ENCODE data around the gene ZNF200.
"Not testable (repeated sequence)": the region's sequence is repeated elsewhere in the genome, so short reads cannot be mapped to it uniquely, and the experiment has no call there.

Gene ZNF200
- total RNA-seq, result 3.4 to 32.1 (median 21.4) reads per million in 9 experiments

DNA sequence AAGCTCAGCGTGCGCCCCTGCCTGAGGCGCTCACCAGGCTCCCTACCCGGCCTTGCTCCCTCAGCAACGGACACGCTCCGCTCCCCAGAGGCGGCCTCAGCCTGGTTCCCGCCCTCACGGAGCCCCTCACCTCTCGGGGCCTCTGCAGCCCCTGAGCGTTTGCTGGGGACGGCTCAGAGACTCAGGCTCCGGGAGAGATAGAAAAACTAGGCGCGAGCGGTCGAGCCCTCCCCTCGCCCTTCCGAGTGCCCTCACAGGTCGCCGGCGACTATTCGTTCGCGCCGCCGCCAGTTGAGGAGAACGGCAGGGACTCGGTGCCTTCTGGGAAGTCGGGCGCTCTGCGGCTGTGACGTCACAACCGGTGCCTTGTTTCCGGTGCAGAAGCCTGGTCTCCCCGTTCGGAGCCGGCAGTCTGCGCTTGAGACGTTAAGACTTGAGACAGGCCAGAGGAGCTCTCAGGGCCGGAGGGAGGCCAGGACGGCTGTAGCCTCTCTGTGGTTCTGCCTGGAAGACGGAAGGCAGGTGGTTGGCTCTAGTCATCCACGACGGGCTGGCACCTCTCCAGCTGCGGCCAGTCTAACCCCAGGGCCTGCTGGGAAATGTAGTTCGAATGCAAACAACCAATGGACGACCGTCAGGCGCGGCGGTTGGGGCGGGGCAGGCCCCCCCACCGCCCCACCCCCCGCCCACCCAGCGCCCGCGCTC is at the start of gene ZNF200:
ZNF200 (minus strand) TSS at position 302 of the 705 bp plus-strand sequence. CDS start 1,403 bp downstream, outside the sequence.
- H3K36me3 Mint-ChIP-seq (ENCODE audit: insufficient read depth), result peaks cover 43% of the 10 kb centered on the region
- ATAC-seq (replicated peaks), result peak; percentile 94
- H3K9me3 Mint-ChIP-seq, result peaks cover 0 to 10% of the 10 kb centered on the region in 2 donors
- peak within 1 kb of the TSS; percentile 94 to 97 for H3K4me3 Mint-ChIP-seq
- H3K4me1 Mint-ChIP-seq (ENCODE audit: low read depth in 2 of 2), result peaks cover 22 to 23% of the 10 kb centered on the region in 2 donors
- DNase-seq, result peak; percentile 90 to 91 (median 90)
- peak within 1 kb of the TSS; percentile 92 to 98 for H3K27ac Mint-ChIP-seq
- H3K27me3 Mint-ChIP-seq, result peaks cover 0 to 4% of the 10 kb centered on the region in 2 donors

DNA sequence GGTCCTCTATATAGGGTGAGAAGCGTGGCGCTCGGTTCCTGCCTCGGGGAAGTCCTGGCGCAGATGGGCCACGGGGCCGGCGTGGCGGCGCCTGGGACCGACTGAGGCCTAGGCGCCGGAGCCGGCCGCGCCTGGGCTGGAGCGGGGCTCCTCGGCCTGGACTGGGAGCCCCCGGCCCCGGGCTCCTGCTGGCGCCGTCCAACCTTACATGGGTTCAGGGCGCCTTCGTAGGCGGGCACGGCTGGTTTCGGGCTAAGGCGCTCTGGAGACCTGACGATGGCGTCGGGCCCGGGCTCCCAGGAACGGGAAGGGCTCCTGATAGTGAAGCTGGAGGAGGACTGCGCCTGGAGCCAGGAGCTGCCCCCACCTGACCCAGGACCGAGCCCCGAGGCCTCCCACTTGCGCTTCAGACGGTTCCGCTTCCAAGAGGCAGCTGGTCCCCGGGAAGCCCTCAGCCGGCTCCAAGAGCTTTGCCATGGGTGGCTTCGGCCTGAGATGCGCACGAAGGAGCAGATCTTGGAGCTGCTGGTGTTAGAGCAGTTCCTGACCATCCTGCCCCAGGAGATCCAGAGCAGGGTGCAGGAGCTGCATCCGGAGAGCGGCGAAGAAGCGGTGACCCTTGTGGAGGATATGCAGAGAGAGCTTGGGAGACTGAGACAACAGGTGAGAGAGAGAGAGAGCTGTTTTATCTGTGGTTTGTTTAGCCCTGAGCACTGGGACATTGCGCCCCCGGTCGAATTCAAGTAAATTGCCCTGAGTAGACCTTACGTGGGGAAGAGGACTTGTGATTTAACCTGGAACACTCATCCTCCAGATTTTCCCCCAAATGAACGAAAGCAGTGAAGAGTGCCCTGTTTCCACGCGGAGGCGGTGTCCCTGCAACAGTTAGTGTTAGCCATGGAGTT is 48.8 kb upstream of the ZNF200 start:
- peak overlapping the region; percentile 91 to 94 for H3K27ac Mint-ChIP-seq
- no peaks in the 10 kb centered on the region for H3K9me3 Mint-ChIP-seq
- H3K4me3 Mint-ChIP-seq, result peak overlapping the region; percentile 86 to 89
- ATAC-seq (replicated peaks) (no peak), DNase-seq (no peak)
- H3K36me3 Mint-ChIP-seq (ENCODE audit: insufficient read depth), result peaks cover 38% of the 10 kb centered on the region
- no peaks in the 10 kb centered on the region for H3K27me3 Mint-ChIP-seq
- peaks cover 21 to 31% of the 10 kb centered on the region in 2 donors for H3K4me1 Mint-ChIP-seq (ENCODE audit: low read depth in 2 of 2)

- H3K4me3 Mint-ChIP-seq, result peak within 1 kb of the TSS; percentile 86 to 89
- ATAC-seq (replicated peaks), result peak; percentile 84
Measured at GRCh38 chr16:3282730-3283542, 48.0 kb upstream of the ZNF200 start, which contains the start of gene ZNF263. Gene ZNF263, plus strand, starts transcription at chr16:3283491. Its CDS starts 328 bp downstream, at chr16:3283819.

DNA sequence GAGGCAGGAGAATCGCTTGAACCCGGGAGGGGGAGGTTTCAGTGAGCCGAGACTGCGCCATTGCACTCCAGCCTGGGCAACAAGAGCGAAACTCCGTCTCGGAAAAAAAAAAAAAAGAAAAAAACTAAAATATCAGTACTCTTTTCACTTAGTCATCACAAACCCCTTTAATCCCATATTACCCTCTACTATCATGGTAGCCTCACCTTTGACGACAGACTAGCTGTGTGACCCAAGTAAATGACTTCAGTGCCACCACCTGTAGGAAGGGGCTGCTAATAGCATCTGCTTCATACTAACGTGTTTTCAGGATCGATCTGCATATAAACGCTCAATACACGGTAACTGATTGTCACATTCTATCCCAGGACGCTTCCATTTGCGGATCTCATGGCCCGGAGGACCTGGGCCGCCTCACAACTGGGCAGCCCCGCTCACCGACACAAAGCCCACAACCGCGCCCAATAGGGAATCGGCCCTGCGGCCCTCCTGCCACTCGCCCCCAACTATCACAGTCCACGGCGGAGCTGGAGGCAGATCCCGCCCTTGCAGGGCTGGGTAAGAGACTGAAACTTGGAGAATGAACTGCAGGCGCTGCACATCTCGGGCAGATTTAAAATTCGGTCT is 47.3 kb upstream of the ZNF200 start:
- H3K27ac Mint-ChIP-seq, result peak overlapping the region; percentile 91 to 94
- ATAC-seq (replicated peaks) (peak; percentile 15), DNase-seq (no peak)
- H3K27me3 Mint-ChIP-seq, result no peaks in the 10 kb centered on the region
- H3K36me3 Mint-ChIP-seq (ENCODE audit: insufficient read depth), result peaks cover 22% of the 10 kb centered on the region
- H3K4me1 Mint-ChIP-seq (ENCODE audit: low read depth in 2 of 2), result peaks cover 21 to 31% of the 10 kb centered on the region in 2 donors
- H3K9me3 Mint-ChIP-seq, result no peaks in the 10 kb centered on the region
- peak overlapping the region; percentile 86 to 89 for H3K4me3 Mint-ChIP-seq

More at GRCh38 chr16:3282730-3283542, 48.0 kb upstream of the ZNF200 start, which contains the start of gene ZNF263:
- Mint-ChIP-seq H3K36me3 (ENCODE audit: insufficient read depth) (peaks cover 29% of the 10 kb centered on the region), H3K9me3 (no peaks in the 10 kb centered on the region), H3K27me3 (no peaks in the 10 kb centered on the region), H3K4me1 (ENCODE audit: low read depth in 2 of 2) (peaks cover 21 to 31% of the 10 kb centered on the region in 2 donors), H3K27ac (peak within 1 kb of the TSS; percentile 91 to 94)
- DNase-seq, result peak; percentile 87 to 88 (median 88)

DNA sequence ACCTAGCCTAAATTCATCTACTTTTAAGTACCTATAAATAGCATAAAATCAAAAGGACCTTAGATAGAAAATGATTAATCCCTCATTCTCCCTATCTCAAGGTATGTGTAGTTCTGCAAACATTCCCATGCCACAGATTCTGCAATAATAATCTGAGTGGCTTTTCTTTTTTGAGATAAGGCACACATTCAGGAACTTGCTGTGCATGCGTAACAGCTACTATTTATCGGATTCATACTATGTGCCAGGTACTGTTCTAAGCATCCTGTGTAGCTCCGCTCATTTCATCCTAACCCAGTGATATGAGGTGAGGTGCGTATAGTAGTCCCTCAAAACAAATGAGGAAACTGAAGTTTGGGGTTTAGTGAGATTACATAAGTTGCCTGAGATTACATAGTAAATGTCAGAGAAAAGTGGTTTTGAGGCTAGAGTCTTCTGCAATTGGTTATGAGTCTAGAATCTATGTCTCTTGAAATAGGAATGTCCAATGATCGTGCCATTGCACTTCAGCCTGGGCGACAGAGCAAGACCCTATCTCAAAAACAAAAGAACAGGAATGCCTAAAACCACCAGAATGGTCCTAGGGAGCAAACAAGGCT is 46.4 kb upstream of the ZNF200 start:
- Mint-ChIP-seq H3K4me1 (ENCODE audit: low read depth in 2 of 2) (peaks cover 21 to 31% of the 10 kb centered on the region in 2 donors), H3K27ac (no peak overlapping the region)
- ATAC-seq (replicated peaks), result no peak

DNA sequence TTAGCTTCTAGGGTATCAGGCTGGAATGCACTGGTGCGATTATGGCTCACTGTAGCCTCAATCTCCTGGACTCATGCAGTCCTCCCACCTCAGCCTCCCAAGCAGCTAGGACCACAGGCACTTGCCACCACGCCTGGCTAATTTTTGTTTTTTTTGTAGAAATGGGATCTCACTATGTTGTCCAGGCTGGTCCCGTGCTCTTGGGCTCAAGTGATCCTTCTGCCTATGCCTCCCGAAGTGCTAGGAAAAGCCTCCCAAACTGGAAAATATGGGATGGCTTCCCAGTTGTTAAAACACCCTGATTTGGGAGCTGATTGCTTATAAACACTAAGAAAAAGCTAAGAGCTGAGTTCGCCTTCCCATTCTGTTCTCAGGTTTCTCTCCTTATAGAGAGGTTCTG is 41.7 kb upstream of the ZNF200 start:
- Mint-ChIP-seq H3K36me3 (ENCODE audit: insufficient read depth) (peaks cover 2% of the 10 kb centered on the region), H3K27me3 (no peaks in the 10 kb centered on the region), H3K9me3 (no peaks in the 10 kb centered on the region)

More for the DNA sequence above, 46.4 kb upstream of the ZNF200 start:
- Mint-ChIP-seq H3K27me3 (no peaks in the 10 kb centered on the region), H3K36me3 (ENCODE audit: insufficient read depth) (peaks cover 20% of the 10 kb centered on the region), H3K4me3 (peak overlapping the region; percentile 86 to 89), H3K9me3 (no peaks in the 10 kb centered on the region)
- DNase-seq, result no peak

DNA sequence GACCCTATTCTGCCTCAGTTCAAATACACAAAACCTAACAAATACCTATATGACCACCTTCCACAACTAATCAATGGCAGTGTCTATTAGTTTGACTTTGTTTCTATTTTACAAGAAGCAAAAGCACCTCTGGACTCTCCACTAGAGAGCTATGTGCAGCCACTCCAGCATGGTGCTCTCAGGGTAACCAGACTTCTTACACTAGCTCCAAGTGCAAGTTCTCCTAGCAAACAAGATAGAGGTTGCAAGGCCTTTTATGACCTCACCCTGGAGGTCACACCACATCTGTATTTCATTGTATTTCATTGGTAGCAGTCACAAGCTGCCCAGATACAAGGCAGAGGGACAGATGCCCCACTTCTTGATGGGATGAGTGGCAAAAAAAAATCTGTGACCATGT is 40.0 kb upstream of the ZNF200 start:
- H3K36me3 Mint-ChIP-seq (ENCODE audit: insufficient read depth), result peaks cover 3% of the 10 kb centered on the region

More for the DNA sequence above, 41.7 kb upstream of the ZNF200 start:
- H3K4me1 Mint-ChIP-seq (ENCODE audit: low read depth in 2 of 2), result no peaks in the 10 kb centered on the region
- no peak overlapping the region for H3K27ac Mint-ChIP-seq
- H3K4me3 Mint-ChIP-seq, result no peak overlapping the region
- ATAC-seq (replicated peaks) (no peak), DNase-seq (no peak)

GRCh38 chr16:3274490-3274889 is 39.5 kb upstream of the ZNF200 start:
- no peaks in the 10 kb centered on the region for H3K9me3 Mint-ChIP-seq
- ATAC-seq (replicated peaks) (no peak), DNase-seq (no peak)
- H3K27me3 Mint-ChIP-seq, result no peaks in the 10 kb centered on the region
- H3K36me3 Mint-ChIP-seq (ENCODE audit: insufficient read depth), result peaks cover 5% of the 10 kb centered on the region
- H3K27ac Mint-ChIP-seq, result no peak overlapping the region
- no peak overlapping the region for H3K4me3 Mint-ChIP-seq
- no peaks in the 10 kb centered on the region for H3K4me1 Mint-ChIP-seq (ENCODE audit: low read depth in 2 of 2)

More for the DNA sequence above, 40.0 kb upstream of the ZNF200 start:
- Mint-ChIP-seq H3K27me3 (no peaks in the 10 kb centered on the region), H3K9me3 (no peaks in the 10 kb centered on the region), H3K4me1 (ENCODE audit: low read depth in 2 of 2) (no peaks in the 10 kb centered on the region), H3K27ac (no peak overlapping the region), H3K4me3 (no peak overlapping the region)
- ATAC-seq (replicated peaks), result no peak
- DNase-seq, result no peak

- H3K27me3 Mint-ChIP-seq; H3K27ac Mint-ChIP-seq; H3K9me3 Mint-ChIP-seq; H3K4me3 Mint-ChIP-seq; DNase-seq; ATAC-seq (replicated peaks); H3K4me1 Mint-ChIP-seq (ENCODE audit: low read depth in 2 of 2): not testable (repeated sequence)
- H3K36me3 Mint-ChIP-seq (ENCODE audit: insufficient read depth), result peaks cover 13% of the 10 kb centered on the region
Measured at GRCh38 chr16:3271281-3271680, 36.3 kb upstream of the ZNF200 start.

DNA sequence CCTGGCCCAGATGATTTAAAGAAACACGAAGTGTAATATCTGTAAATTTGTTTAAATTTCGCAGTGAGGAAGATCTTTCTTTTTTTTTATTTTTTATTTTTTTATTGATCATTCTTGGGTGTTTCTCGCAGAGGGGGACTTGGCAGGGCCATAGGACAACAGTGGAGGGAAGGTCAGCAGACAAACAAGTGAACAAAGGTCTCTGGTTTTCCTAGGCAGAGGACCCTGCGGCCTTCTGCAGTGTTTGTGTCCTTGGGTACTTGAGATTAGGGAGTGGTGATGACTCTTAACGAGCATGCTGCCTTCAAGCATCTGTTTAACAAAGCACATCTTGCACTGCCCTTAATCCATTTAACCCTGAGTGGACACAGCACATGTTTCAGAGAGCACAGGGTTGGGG is 35.8 kb upstream of the ZNF200 start:
- H3K27me3 Mint-ChIP-seq; H3K4me1 Mint-ChIP-seq (ENCODE audit: low read depth in 2 of 2); ATAC-seq (replicated peaks); DNase-seq; H3K4me3 Mint-ChIP-seq; H3K27ac Mint-ChIP-seq; H3K9me3 Mint-ChIP-seq: not testable (repeated sequence)
- peaks cover 12% of the 10 kb centered on the region for H3K36me3 Mint-ChIP-seq (ENCODE audit: insufficient read depth)

GRCh38 chr16:3268294-3268693 is 33.3 kb upstream of the ZNF200 start:
- Mint-ChIP-seq H3K4me3 (no peak overlapping the region), H3K36me3 (ENCODE audit: insufficient read depth) (peaks cover 27% of the 10 kb centered on the region), H3K4me1 (ENCODE audit: low read depth in 2 of 2) (peaks cover 11 to 16% of the 10 kb centered on the region in 2 donors), H3K9me3 (no peaks in the 10 kb centered on the region), H3K27ac (no peak overlapping the region), H3K27me3 (no peaks in the 10 kb centered on the region)
- DNase-seq (no peak), ATAC-seq (replicated peaks) (no peak)

DNA sequence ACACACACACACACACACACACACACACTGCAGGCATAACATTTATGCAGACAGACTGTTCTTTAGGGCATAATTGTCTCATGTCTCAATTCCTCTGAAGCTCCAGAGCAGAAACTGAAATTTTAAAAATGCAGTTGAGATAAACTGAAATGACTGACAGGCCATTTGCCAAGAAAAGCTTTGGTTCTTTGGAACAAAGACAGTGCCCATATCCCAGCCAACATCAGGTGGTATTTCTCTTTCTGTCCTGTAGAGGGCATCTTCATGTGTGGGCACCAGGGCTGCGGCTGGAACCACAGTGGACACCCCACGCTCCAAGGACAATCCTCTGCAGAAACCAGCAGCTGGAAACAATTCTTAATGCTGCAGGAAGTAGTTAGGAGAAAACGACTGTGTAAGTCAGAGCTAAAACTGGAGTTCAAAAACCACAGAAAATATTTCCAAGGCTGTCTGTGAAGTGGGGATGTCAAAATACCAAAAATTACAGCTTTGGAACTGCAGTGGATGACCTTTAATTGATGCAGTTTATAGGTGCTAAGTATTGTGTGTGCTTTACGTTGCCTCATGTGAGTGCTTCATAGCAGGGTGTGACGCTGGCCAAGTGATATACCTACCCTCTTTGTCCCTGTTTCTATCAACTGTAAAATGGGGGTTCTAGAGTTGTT is 32.0 kb upstream of the ZNF200 start:
- Mint-ChIP-seq H3K36me3 (ENCODE audit: insufficient read depth) (peaks cover 29% of the 10 kb centered on the region), H3K4me1 (ENCODE audit: low read depth in 2 of 2) (peaks cover 19 to 25% of the 10 kb centered on the region in 2 donors), H3K4me3 (no peak overlapping the region), H3K27ac (no peak overlapping the region), H3K27me3 (no peaks in the 10 kb centered on the region), H3K9me3 (no peaks in the 10 kb centered on the region)
- no peak for DNase-seq
- ATAC-seq (replicated peaks), result no peak
